ENCODE measurements around the gene CYSLTR2. TPM values are rescaled to one million over a fixed set of nuclear protein-coding genes. Genes with fewer than 3 reads are reported as not detected.

Gene CYSLTR2
- total RNA-seq, 1 donor, result under 0.01 TPM

GRCh38 chr13:48726711-48727110 lies 73.0 kb downstream of the CYSLTR2 start:
- Histone ChIP-seq H3K9me3 (ENCODE audit: low read depth, low read length) (no peaks in the 10 kb centered on the region), H2AFZ (ENCODE audit: low read length) (no peak overlapping the region), H3K4me1 (ENCODE audit: insufficient read depth, low read length) (peaks cover 10% of the 10 kb centered on the region), H3K4me3 (ENCODE audit: insufficient read depth, low read length) (no peak overlapping the region), H4K20me1 (ENCODE audit: insufficient read depth, low read length) (no peaks in the 10 kb centered on the region), H3K36me3 (ENCODE audit: insufficient read depth, low read length) (no peaks in the 10 kb centered on the region), H3K79me2 (ENCODE audit: insufficient read depth, low read length) (no peaks in the 10 kb centered on the region), H3K4me2 (ENCODE audit: insufficient read depth, low read length) (no peak overlapping the region), H3K27ac (ENCODE audit: low read depth, low read length) (no peak overlapping the region), H3K27me3 (ENCODE audit: insufficient read depth, low read length) (no peaks in the 10 kb centered on the region)
- TF ChIP-seq, protein P1, sequence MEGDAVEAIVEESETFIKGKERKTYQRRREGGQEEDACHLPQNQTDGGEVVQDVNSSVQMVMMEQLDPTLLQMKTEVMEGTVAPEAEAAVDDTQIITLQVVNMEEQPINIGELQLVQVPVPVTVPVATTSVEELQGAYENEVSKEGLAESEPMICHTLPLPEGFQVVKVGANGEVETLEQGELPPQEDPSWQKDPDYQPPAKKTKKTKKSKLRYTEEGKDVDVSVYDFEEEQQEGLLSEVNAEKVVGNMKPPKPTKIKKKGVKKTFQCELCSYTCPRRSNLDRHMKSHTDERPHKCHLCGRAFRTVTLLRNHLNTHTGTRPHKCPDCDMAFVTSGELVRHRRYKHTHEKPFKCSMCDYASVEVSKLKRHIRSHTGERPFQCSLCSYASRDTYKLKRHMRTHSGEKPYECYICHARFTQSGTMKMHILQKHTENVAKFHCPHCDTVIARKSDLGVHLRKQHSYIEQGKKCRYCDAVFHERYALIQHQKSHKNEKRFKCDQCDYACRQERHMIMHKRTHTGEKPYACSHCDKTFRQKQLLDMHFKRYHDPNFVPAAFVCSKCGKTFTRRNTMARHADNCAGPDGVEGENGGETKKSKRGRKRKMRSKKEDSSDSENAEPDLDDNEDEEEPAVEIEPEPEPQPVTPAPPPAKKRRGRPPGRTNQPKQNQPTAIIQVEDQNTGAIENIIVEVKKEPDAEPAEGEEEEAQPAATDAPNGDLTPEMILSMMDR (IDR thresholded peaks at IDR 0.05; ENCODE audit: extremely low read depth, low read depth, low read length), result no peak
- no peak for DNase-seq (ENCODE audit: insufficient read length, low spot score, missing footprints)

GRCh38 chr13:48727241-48728011 lies 73.7 kb downstream of the CYSLTR2 start:
- Histone ChIP-seq H4K20me1 (ENCODE audit: insufficient read depth, low read length) (no peaks in the 10 kb centered on the region), H3K4me3 (ENCODE audit: insufficient read depth, low read length) (no peak overlapping the region), H3K36me3 (ENCODE audit: insufficient read depth, low read length) (no peaks in the 10 kb centered on the region), H3K79me2 (ENCODE audit: insufficient read depth, low read length) (no peaks in the 10 kb centered on the region), H3K4me2 (ENCODE audit: insufficient read depth, low read length) (no peak overlapping the region), H3K27me3 (ENCODE audit: insufficient read depth, low read length) (no peaks in the 10 kb centered on the region), H3K27ac (ENCODE audit: low read depth, low read length) (no peak overlapping the region), H2AFZ (ENCODE audit: low read length) (no peak overlapping the region), H3K9me3 (ENCODE audit: low read depth, low read length) (no peaks in the 10 kb centered on the region), H3K4me1 (ENCODE audit: insufficient read depth, low read length) (peaks cover 12% of the 10 kb centered on the region)
- no peak for DNase-seq (ENCODE audit: insufficient read length, low spot score, missing footprints)
- TF ChIP-seq, protein P1 (IDR thresholded peaks at IDR 0.05; ENCODE audit: extremely low read depth, low read depth, low read length), result no peak

GRCh38 chr13:48728226-48728625 lies 74.5 kb downstream of the CYSLTR2 start:
- TF ChIP-seq, protein P1 (IDR thresholded peaks at IDR 0.05; ENCODE audit: extremely low read depth, low read depth, low read length), result no peak
- Histone ChIP-seq H3K9me3 (ENCODE audit: low read depth, low read length) (no peaks in the 10 kb centered on the region), H3K4me1 (ENCODE audit: insufficient read depth, low read length) (peaks cover 12% of the 10 kb centered on the region), H3K27me3 (ENCODE audit: insufficient read depth, low read length) (no peaks in the 10 kb centered on the region), H3K4me2 (ENCODE audit: insufficient read depth, low read length) (no peak overlapping the region), H3K79me2 (ENCODE audit: insufficient read depth, low read length) (no peaks in the 10 kb centered on the region), H4K20me1 (ENCODE audit: insufficient read depth, low read length) (no peaks in the 10 kb centered on the region), H3K4me3 (ENCODE audit: insufficient read depth, low read length) (no peak overlapping the region), H3K36me3 (ENCODE audit: insufficient read depth, low read length) (no peaks in the 10 kb centered on the region), H2AFZ (ENCODE audit: low read length) (no peak overlapping the region), H3K27ac (ENCODE audit: low read depth, low read length) (no peak overlapping the region)
- no peak for DNase-seq (ENCODE audit: insufficient read length, low spot score, missing footprints)

DNA sequence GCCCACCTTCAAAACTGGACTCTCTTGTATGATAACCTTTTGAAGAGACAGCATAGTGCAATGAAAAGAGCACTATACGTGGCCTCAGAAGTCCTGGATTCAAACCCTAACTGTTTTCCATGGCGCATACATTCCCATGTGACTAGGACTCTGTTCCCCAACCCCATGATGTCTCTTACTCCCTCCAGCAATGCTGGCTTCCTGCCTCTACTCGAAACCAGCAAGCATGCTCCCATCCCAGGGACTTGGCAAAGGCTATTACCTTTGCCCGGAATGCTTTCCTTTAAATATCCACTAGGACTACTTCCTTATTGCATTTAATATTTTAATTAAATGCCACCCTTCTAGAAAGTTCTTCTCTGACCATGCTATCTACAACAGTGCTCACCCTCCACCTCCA lies 75.1 kb downstream of the CYSLTR2 start:
- TF ChIP-seq, protein P1 (IDR thresholded peaks at IDR 0.05; ENCODE audit: extremely low read depth, low read depth, low read length), result no peak
- Histone ChIP-seq H3K27ac (ENCODE audit: low read depth, low read length) (no peak overlapping the region), H3K27me3 (ENCODE audit: insufficient read depth, low read length) (no peaks in the 10 kb centered on the region), H3K4me2 (ENCODE audit: insufficient read depth, low read length) (no peak overlapping the region), H3K36me3 (ENCODE audit: insufficient read depth, low read length) (no peaks in the 10 kb centered on the region), H3K9me3 (ENCODE audit: low read depth, low read length) (no peaks in the 10 kb centered on the region), H3K4me1 (ENCODE audit: insufficient read depth, low read length) (peaks cover 12% of the 10 kb centered on the region), H2AFZ (ENCODE audit: low read length) (no peak overlapping the region), H3K79me2 (ENCODE audit: insufficient read depth, low read length) (no peaks in the 10 kb centered on the region), H4K20me1 (ENCODE audit: insufficient read depth, low read length) (no peaks in the 10 kb centered on the region), H3K4me3 (ENCODE audit: insufficient read depth, low read length) (no peak overlapping the region)
- DNase-seq (ENCODE audit: insufficient read length, low spot score, missing footprints), result no peak
